Measurements from ENCODE around the gene CHN1. TPM values are rescaled to one million over a fixed set of nuclear protein-coding genes. Genes with fewer than 3 reads are reported as not detected.

Gene CHN1
- polyA plus RNA-seq, 2 donors, result 1.1 to 3.2 TPM

- Histone ChIP-seq H3K27me3 (ENCODE audit: control insufficient read depth in 1 of 2, insufficient read depth in 2 of 2, low read length in 2 of 2) (no peaks in the 10 kb centered on the region), H3K27ac (ENCODE audit: low read depth in 2 of 2, low read length in 1 of 2) (no peak overlapping the region), H3K36me3 (ENCODE audit: control insufficient read depth in 2 of 2, insufficient read depth in 2 of 2, low read length in 1 of 2) (no peaks in the 10 kb centered on the region), H3K4me3 (ENCODE audit: low read depth in 1 of 2, low read length in 2 of 2) (no peak overlapping the region), H3K9me3 (ENCODE audit: control insufficient read depth in 2 of 2, insufficient read depth in 1 of 2, low read depth in 1 of 2, low read length in 1 of 2) (no peaks in the 10 kb centered on the region), H3K4me1 (ENCODE audit: control insufficient read depth in 2 of 2, insufficient read depth in 2 of 2, low read length in 1 of 2) (no peaks in the 10 kb centered on the region)
- WGBS, 2 donors, result 89 to 90% methylated on average over 16 of the region's 16 CpGs
These were observed 216.2 kb downstream of the CHN1 start for GRCh38 chr2:174789001-174789400.

GRCh38 chr2:174788291-174788929 lies 216.8 kb downstream of the CHN1 start:
- no peaks in the 10 kb centered on the region for H3K9me3 ChIP-seq (ENCODE audit: control insufficient read depth in 2 of 2, insufficient read depth in 1 of 2, low read depth in 1 of 2, low read length in 1 of 2)
- no peak overlapping the region for H3K27ac ChIP-seq (ENCODE audit: low read depth in 2 of 2, low read length in 1 of 2)
- WGBS, 2 donors, result 56 to 57% methylated on average over 14 to 15 of the region's 15 CpGs
- no peaks in the 10 kb centered on the region for H3K36me3 ChIP-seq (ENCODE audit: control insufficient read depth in 2 of 2, insufficient read depth in 2 of 2, low read length in 1 of 2)
- H3K27me3 ChIP-seq (ENCODE audit: control insufficient read depth in 1 of 2, insufficient read depth in 2 of 2, low read length in 2 of 2), result no peaks in the 10 kb centered on the region
- no peak overlapping the region for H3K4me3 ChIP-seq (ENCODE audit: low read depth in 1 of 2, low read length in 2 of 2)
- H3K4me1 ChIP-seq (ENCODE audit: control insufficient read depth in 2 of 2, insufficient read depth in 2 of 2, low read length in 1 of 2), result no peaks in the 10 kb centered on the region

- 60 to 62% methylated on average over 5 of the region's 5 CpGs for WGBS, 2 donors
- Histone ChIP-seq H3K27me3 (ENCODE audit: control insufficient read depth in 1 of 2, insufficient read depth in 2 of 2, low read length in 2 of 2) (no peaks in the 10 kb centered on the region), H3K36me3 (ENCODE audit: control insufficient read depth in 2 of 2, insufficient read depth in 2 of 2, low read length in 1 of 2) (no peaks in the 10 kb centered on the region), H3K27ac (ENCODE audit: low read depth in 2 of 2, low read length in 1 of 2) (no peak overlapping the region), H3K4me3 (ENCODE audit: low read depth in 1 of 2, low read length in 2 of 2) (no peak overlapping the region), H3K9me3 (ENCODE audit: control insufficient read depth in 2 of 2, insufficient read depth in 1 of 2, low read depth in 1 of 2, low read length in 1 of 2) (no peaks in the 10 kb centered on the region), H3K4me1 (ENCODE audit: control insufficient read depth in 2 of 2, insufficient read depth in 2 of 2, low read length in 1 of 2) (no peaks in the 10 kb centered on the region)
These were observed 217.5 kb downstream of the CHN1 start for GRCh38 chr2:174787487-174788205.

- Histone ChIP-seq H3K27me3 (ENCODE audit: control insufficient read depth in 1 of 2, insufficient read depth in 2 of 2, low read length in 2 of 2) (no peaks in the 10 kb centered on the region), H3K4me3 (ENCODE audit: low read depth in 1 of 2, low read length in 2 of 2) (no peak overlapping the region), H3K9me3 (ENCODE audit: control insufficient read depth in 2 of 2, insufficient read depth in 1 of 2, low read depth in 1 of 2, low read length in 1 of 2) (no peaks in the 10 kb centered on the region), H3K4me1 (ENCODE audit: control insufficient read depth in 2 of 2, insufficient read depth in 2 of 2, low read length in 1 of 2) (no peaks in the 10 kb centered on the region), H3K27ac (ENCODE audit: low read depth in 2 of 2, low read length in 1 of 2) (no peak overlapping the region), H3K36me3 (ENCODE audit: control insufficient read depth in 2 of 2, insufficient read depth in 2 of 2, low read length in 1 of 2) (no peaks in the 10 kb centered on the region)
- 80 to 85% methylated on average over 8 of the region's 8 CpGs for WGBS, 2 donors
These were observed 219.0 kb downstream of the CHN1 start for GRCh38 chr2:174786066-174786725.

GRCh38 chr2:174785481-174785880 lies 219.7 kb downstream of the CHN1 start:
- Histone ChIP-seq H3K4me3 (ENCODE audit: low read depth in 1 of 2, low read length in 2 of 2) (no peak overlapping the region), H3K9me3 (ENCODE audit: control insufficient read depth in 2 of 2, insufficient read depth in 1 of 2, low read depth in 1 of 2, low read length in 1 of 2) (no peaks in the 10 kb centered on the region), H3K36me3 (ENCODE audit: control insufficient read depth in 2 of 2, insufficient read depth in 2 of 2, low read length in 1 of 2) (no peaks in the 10 kb centered on the region), H3K27me3 (ENCODE audit: control insufficient read depth in 1 of 2, insufficient read depth in 2 of 2, low read length in 2 of 2) (no peaks in the 10 kb centered on the region), H3K4me1 (ENCODE audit: control insufficient read depth in 2 of 2, insufficient read depth in 2 of 2, low read length in 1 of 2) (no peaks in the 10 kb centered on the region), H3K27ac (ENCODE audit: low read depth in 2 of 2, low read length in 1 of 2) (no peak overlapping the region)
- 73 to 77% methylated on average over 3 of the region's 3 CpGs for WGBS, 2 donors

GRCh38 chr2:174784909-174785308 lies 220.3 kb downstream of the CHN1 start:
- no peak overlapping the region for H3K4me3 ChIP-seq (ENCODE audit: low read depth in 1 of 2, low read length in 2 of 2)
- 86 to 90% methylated on average over 5 of the region's 5 CpGs for WGBS, 2 donors
- H3K27me3 ChIP-seq (ENCODE audit: control insufficient read depth in 1 of 2, insufficient read depth in 2 of 2, low read length in 2 of 2), result no peaks in the 10 kb centered on the region
- H3K27ac ChIP-seq (ENCODE audit: low read depth in 2 of 2, low read length in 1 of 2), result no peak overlapping the region
- no peaks in the 10 kb centered on the region for H3K4me1 ChIP-seq (ENCODE audit: control insufficient read depth in 2 of 2, insufficient read depth in 2 of 2, low read length in 1 of 2)
- no peaks in the 10 kb centered on the region for H3K36me3 ChIP-seq (ENCODE audit: control insufficient read depth in 2 of 2, insufficient read depth in 2 of 2, low read length in 1 of 2)
- H3K9me3 ChIP-seq (ENCODE audit: control insufficient read depth in 2 of 2, insufficient read depth in 1 of 2, low read depth in 1 of 2, low read length in 1 of 2), result no peaks in the 10 kb centered on the region

GRCh38 chr2:174784316-174784715 lies 220.9 kb downstream of the CHN1 start:
- 84 to 91% methylated on average over 7 of the region's 7 CpGs for WGBS, 2 donors
- no peaks in the 10 kb centered on the region for H3K4me1 ChIP-seq (ENCODE audit: control insufficient read depth in 2 of 2, insufficient read depth in 2 of 2, low read length in 1 of 2)
- H3K4me3 ChIP-seq (ENCODE audit: low read depth in 1 of 2, low read length in 2 of 2), result no peak overlapping the region
- H3K27me3 ChIP-seq (ENCODE audit: control insufficient read depth in 1 of 2, insufficient read depth in 2 of 2, low read length in 2 of 2), result no peaks in the 10 kb centered on the region
- no peaks in the 10 kb centered on the region for H3K36me3 ChIP-seq (ENCODE audit: control insufficient read depth in 2 of 2, insufficient read depth in 2 of 2, low read length in 1 of 2)
- H3K9me3 ChIP-seq (ENCODE audit: control insufficient read depth in 2 of 2, insufficient read depth in 1 of 2, low read depth in 1 of 2, low read length in 1 of 2), result no peaks in the 10 kb centered on the region
- no peak overlapping the region for H3K27ac ChIP-seq (ENCODE audit: low read depth in 2 of 2, low read length in 1 of 2)

- Histone ChIP-seq H3K9me3 (ENCODE audit: control insufficient read depth in 2 of 2, insufficient read depth in 1 of 2, low read depth in 1 of 2, low read length in 1 of 2) (no peaks in the 10 kb centered on the region), H3K4me1 (ENCODE audit: control insufficient read depth in 2 of 2, insufficient read depth in 2 of 2, low read length in 1 of 2) (no peaks in the 10 kb centered on the region), H3K36me3 (ENCODE audit: control insufficient read depth in 2 of 2, insufficient read depth in 2 of 2, low read length in 1 of 2) (no peaks in the 10 kb centered on the region), H3K27me3 (ENCODE audit: control insufficient read depth in 1 of 2, insufficient read depth in 2 of 2, low read length in 2 of 2) (no peaks in the 10 kb centered on the region), H3K4me3 (ENCODE audit: low read depth in 1 of 2, low read length in 2 of 2) (no peak overlapping the region), H3K27ac (ENCODE audit: low read depth in 2 of 2, low read length in 1 of 2) (no peak overlapping the region)
- WGBS, 2 donors, result 63 to 66% methylated on average over 11 of the region's 11 CpGs
These were observed 223.2 kb downstream of the CHN1 start for GRCh38 chr2:174781996-174782395.

GRCh38 chr2:174781298-174781697 lies 223.9 kb downstream of the CHN1 start:
- no peaks in the 10 kb centered on the region for H3K36me3 ChIP-seq (ENCODE audit: control insufficient read depth in 2 of 2, insufficient read depth in 2 of 2, low read length in 1 of 2)
- no peaks in the 10 kb centered on the region for H3K4me1 ChIP-seq (ENCODE audit: control insufficient read depth in 2 of 2, insufficient read depth in 2 of 2, low read length in 1 of 2)
- H3K27ac ChIP-seq (ENCODE audit: low read depth in 2 of 2, low read length in 1 of 2), result no peak overlapping the region
- no peak overlapping the region for H3K4me3 ChIP-seq (ENCODE audit: low read depth in 1 of 2, low read length in 2 of 2)
- 86 to 89% methylated on average over 9 of the region's 9 CpGs for WGBS, 2 donors
- no peaks in the 10 kb centered on the region for H3K27me3 ChIP-seq (ENCODE audit: control insufficient read depth in 1 of 2, insufficient read depth in 2 of 2, low read length in 2 of 2)
- H3K9me3 ChIP-seq (ENCODE audit: control insufficient read depth in 2 of 2, insufficient read depth in 1 of 2, low read depth in 1 of 2, low read length in 1 of 2), result no peaks in the 10 kb centered on the region
